Panc1 (cell line): Measurements from ENCODE around the gene ANO1. TPM values are rescaled to one million over a fixed set of nuclear protein-coding genes. Genes with fewer than 3 reads are reported as not detected.

Source experiments
- ATAC-seq: fragments of 200-7000 bp; cut with Tn5 transposase; 2 replicates; pipeline ENCODE4 v1.9.1; 2020; ENCODE audit warnings: mild to moderate bottlenecking, moderate library complexity
- BruUV-seq: library from RNA; stranded (reverse); fragments of 400-500 nt; replicated peaks from 2 replicates; lab custom pipeline; 2021; lab: Mats Ljungman, UMichigan
- CTCF ChIA-PET: fragments of 300-600 bp; sonication (Branson Sonifier 250); formaldehyde crosslinking; loops from one replicate; lab custom pipeline; 2022; ENCODE audit warnings: antibody characterized with exemption; lab: Charles Lee
- POLR2A ChIA-PET: fragments of 300-600 bp; sonication (Branson Sonifier 250); formaldehyde crosslinking; loops from one replicate; lab custom pipeline; 2022; ENCODE audit warnings: antibody characterized with exemption; lab: Charles Lee
- DNase-seq: peaks from one replicate; pipeline ENCODE4 v3.0.0-alpha.2; 2010; ENCODE audit warnings: low read depth, low spot score
- H3K27ac ChIP-seq: 2 replicates; pipeline ENCODE4 v1.5.1; 2011; ENCODE audit warnings: mild to moderate bottlenecking, low read length, inconsistent platforms
- H3K27me3 ChIP-seq: fragments of 200-500 bp; sonication (Bioruptor generic); 2 replicates; pipeline ENCODE4 v1.6.0; 2014; ENCODE audit warnings: low read length, inconsistent platforms; ENCODE audit not compliant: control insufficient read depth, insufficient read depth
- H3K36me3 ChIP-seq: fragments of 200-500 bp; sonication (Bioruptor generic); 2 replicates; pipeline ENCODE4 v1.5.1; 2014; ENCODE audit warnings: inconsistent platforms, mild to moderate bottlenecking, low read length, moderate library complexity; ENCODE audit not compliant: control insufficient read depth, insufficient read depth
- H3K4me1 ChIP-seq: 2 replicates; pipeline ENCODE4 v1.5.1; 2011; ENCODE audit warnings: inconsistent platforms, mild to moderate bottlenecking, low read length, moderate library complexity; ENCODE audit not compliant: control insufficient read depth, insufficient read depth
- H3K4me3 ChIP-seq, 2 experiments: 2 replicates each; pipeline ENCODE4 v1.5.1; 2011 to 2012; ENCODE audit warnings: low read depth in 2 of 2, low read length in 2 of 2, mild to moderate bottlenecking in 2 of 2, inconsistent platforms in 1 of 2, moderate library complexity in 1 of 2
- H3K9me3 ChIP-seq: fragments of 200-500 bp; sonication (Bioruptor generic); 2 replicates; pipeline ENCODE4 v1.5.1; 2014; ENCODE audit warnings: low read depth, mild to moderate bottlenecking, inconsistent platforms, low read length, moderate library complexity; ENCODE audit not compliant: control insufficient read depth, insufficient read depth
- POLR2AphosphoS5 ChIP-seq: IDR thresholded peaks from 2 replicates; pipeline ENCODE4 v1.6.1; 2012; ENCODE audit warnings: mild to moderate bottlenecking, low read depth, low read length, moderate library complexity
- SIN3A ChIP-seq: IDR thresholded peaks from 2 replicates; pipeline ENCODE4 v1.6.1; 2012; ENCODE audit warnings: low read depth, mild to moderate bottlenecking, low read length, moderate library complexity, borderline replicate concordance; ENCODE audit not compliant: insufficient read depth
- TCF7L2 ChIP-seq: IDR thresholded peaks from 2 replicates; pipeline ENCODE4 v1.6.1; 2011; ENCODE audit warnings: mild to moderate bottlenecking, low read depth, low read length, inconsistent platforms
- in situ Hi-C: cut with HindIII; loops from 2 replicates; pipeline ENCODE4 v1.10.0; 2016; ENCODE audit warnings: low sequenced_read_pairs, low pct_unique_long_range_greater_than_20kb
- intact Hi-C: fragments of 100-400 bp; cut with micrococcal nuclease; formaldehyde crosslinking; loops from one replicate; pipeline ENCODE4 v1.10.0; 2022; ENCODE audit not compliant: unreplicated experiment
- total RNA-seq: library from RNA; stranded (reverse); gene quantifications from one replicate; pipeline ENCODE4 v1.2.1, GENCODE V29; 2021; ENCODE audit not compliant: unreplicated experiment
- TF ChIP-seq, protein P1 (sequence below): fragments of 450-650 bp; IDR thresholded peaks from 2 replicates; pipeline ENCODE4 v1.5.1; 2017; ENCODE audit warnings: mild to moderate bottlenecking
- TF ChIP-seq, protein P2 (sequence below), 2 experiments: IDR thresholded peaks; 2 replicates each; pipeline ENCODE4 v1.6.1; 2011 to 2012; ENCODE audit warnings: low read depth in 2 of 2, control low read depth in 1 of 2, low read length in 1 of 2, mild to moderate bottlenecking in 1 of 2, moderate library complexity in 1 of 2; ENCODE audit not compliant: insufficient read depth in 1 of 2

The ANO1 gene
- total RNA-seq, 1 experiment from 2014 or later = 2.3 TPM

DNA sequence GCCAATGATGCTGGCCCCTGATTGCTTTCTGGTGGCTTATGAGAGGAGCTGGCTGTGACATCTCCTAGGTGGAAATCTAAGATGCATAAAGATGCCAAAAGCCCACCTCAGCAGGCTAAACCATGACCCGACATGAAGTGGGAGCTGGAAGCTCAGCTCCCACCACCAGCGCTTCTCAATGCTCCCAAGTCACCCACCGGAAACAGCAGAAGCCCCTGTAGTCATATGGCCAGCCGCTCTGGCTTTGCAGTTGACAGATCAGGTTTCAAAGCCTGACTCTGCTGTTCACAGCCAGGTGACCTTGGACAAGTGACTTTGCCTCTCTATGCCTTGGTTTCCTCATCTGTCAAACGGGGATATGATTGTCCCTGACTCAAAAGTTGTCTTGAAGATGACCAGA is 29.1 kb upstream of the ANO1 start:
- no peak for DNase-seq
- Histone ChIP-seq H3K4me1 (no peaks in the 10 kb centered on the region), H3K27me3 (peaks cover 36% of the 10 kb centered on the region), H3K9me3 (peaks cover 10% of the 10 kb centered on the region), H3K4me3 (no peak overlapping the region), H3K27ac (no peak overlapping the region), H3K36me3 (no peaks in the 10 kb centered on the region; the same call in 1 of the 2 replicates)
- intact Hi-C loops (no loop called here), in situ Hi-C loops (no loop called here)
- BruUV-seq = no TSS peak
- ChIA-PET POLR2A (no interaction called here), CTCF (no interaction called here)
- TF ChIP-seq, protein P1, sequence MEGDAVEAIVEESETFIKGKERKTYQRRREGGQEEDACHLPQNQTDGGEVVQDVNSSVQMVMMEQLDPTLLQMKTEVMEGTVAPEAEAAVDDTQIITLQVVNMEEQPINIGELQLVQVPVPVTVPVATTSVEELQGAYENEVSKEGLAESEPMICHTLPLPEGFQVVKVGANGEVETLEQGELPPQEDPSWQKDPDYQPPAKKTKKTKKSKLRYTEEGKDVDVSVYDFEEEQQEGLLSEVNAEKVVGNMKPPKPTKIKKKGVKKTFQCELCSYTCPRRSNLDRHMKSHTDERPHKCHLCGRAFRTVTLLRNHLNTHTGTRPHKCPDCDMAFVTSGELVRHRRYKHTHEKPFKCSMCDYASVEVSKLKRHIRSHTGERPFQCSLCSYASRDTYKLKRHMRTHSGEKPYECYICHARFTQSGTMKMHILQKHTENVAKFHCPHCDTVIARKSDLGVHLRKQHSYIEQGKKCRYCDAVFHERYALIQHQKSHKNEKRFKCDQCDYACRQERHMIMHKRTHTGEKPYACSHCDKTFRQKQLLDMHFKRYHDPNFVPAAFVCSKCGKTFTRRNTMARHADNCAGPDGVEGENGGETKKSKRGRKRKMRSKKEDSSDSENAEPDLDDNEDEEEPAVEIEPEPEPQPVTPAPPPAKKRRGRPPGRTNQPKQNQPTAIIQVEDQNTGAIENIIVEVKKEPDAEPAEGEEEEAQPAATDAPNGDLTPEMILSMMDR = no peak
- TF ChIP-seq SIN3A (no peak), POLR2AphosphoS5 (no peak), TCF7L2 (no peak)
- TF ChIP-seq, protein P2, sequence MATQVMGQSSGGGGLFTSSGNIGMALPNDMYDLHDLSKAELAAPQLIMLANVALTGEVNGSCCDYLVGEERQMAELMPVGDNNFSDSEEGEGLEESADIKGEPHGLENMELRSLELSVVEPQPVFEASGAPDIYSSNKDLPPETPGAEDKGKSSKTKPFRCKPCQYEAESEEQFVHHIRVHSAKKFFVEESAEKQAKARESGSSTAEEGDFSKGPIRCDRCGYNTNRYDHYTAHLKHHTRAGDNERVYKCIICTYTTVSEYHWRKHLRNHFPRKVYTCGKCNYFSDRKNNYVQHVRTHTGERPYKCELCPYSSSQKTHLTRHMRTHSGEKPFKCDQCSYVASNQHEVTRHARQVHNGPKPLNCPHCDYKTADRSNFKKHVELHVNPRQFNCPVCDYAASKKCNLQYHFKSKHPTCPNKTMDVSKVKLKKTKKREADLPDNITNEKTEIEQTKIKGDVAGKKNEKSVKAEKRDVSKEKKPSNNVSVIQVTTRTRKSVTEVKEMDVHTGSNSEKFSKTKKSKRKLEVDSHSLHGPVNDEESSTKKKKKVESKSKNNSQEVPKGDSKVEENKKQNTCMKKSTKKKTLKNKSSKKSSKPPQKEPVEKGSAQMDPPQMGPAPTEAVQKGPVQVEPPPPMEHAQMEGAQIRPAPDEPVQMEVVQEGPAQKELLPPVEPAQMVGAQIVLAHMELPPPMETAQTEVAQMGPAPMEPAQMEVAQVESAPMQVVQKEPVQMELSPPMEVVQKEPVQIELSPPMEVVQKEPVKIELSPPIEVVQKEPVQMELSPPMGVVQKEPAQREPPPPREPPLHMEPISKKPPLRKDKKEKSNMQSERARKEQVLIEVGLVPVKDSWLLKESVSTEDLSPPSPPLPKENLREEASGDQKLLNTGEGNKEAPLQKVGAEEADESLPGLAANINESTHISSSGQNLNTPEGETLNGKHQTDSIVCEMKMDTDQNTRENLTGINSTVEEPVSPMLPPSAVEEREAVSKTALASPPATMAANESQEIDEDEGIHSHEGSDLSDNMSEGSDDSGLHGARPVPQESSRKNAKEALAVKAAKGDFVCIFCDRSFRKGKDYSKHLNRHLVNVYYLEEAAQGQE (IDR thresholded peaks at IDR 0.05; ENCODE audit: insufficient read depth in 1 of 2, low read depth in 2 of 2, low read length in 1 of 2) = no peak
- ATAC-seq = no peak

DNA sequence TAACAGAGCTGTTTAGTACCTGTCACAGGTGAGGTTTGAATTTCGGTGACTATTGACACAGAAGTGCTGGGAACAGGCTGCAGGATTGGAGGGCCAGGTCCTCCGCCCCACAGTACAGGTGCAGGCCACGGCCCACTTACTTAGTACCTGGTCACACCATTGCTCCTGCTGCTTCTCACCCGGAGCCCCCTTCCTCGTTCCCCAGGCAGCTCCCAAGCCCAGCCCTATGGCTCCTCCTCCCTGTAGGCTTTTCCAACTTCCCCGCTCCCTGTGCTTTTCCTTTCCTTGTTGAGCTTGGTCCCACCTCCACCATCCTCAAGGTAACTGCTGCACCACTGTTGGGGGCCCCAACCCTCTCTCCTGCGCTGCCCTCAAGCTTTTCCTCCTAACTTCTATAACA is 27.9 kb upstream of the ANO1 start:
- ATAC-seq = no peak

More for the DNA sequence above, 27.9 kb upstream of the ANO1 start:
- ChIA-PET CTCF (interaction anchor here (0.6 kb wide), 1 partner anchor 190 kb away, joined by 7 read pairs; no protein-coding TSS in a partner anchor), POLR2A (no interaction called here)
- Histone ChIP-seq H3K27ac (no peak overlapping the region), H3K27me3 (peaks cover 36% of the 10 kb centered on the region), H3K4me3 (no peak overlapping the region), H3K4me1 (no peaks in the 10 kb centered on the region), H3K9me3 (0 out of 2 replicates have a peak, but pooled peaks cover 4% of the 10 kb centered on the region), H3K36me3 (no peaks in the 10 kb centered on the region; the same call in 1 of the 2 replicates)
- BruUV-seq = no TSS peak
- TF ChIP-seq, protein P1 = no peak
- TF ChIP-seq, protein P2 (IDR thresholded peaks at IDR 0.05; ENCODE audit: insufficient read depth in 1 of 2, low read depth in 2 of 2, low read length in 1 of 2) = no peak
- TF ChIP-seq TCF7L2 (no peak), SIN3A (no peak), POLR2AphosphoS5 (no peak)
- in situ Hi-C loops (no loop called here), intact Hi-C loops (no loop called here)
- no peak for DNase-seq
